ENCODE data around the gene ZYG11A.

GRCh38 chr1:52856026-52856425 is 13.5 kb downstream of the ZYG11A start:
- TF ChIP-seq ZNF623 (tag by site-specific recombination; IDR thresholded peaks at IDR 0.05), result no peak
- TF ChIP-seq ZNF274 (IDR thresholded peaks at IDR 0.05; ENCODE audit: low read length), result no peak
- no peak for TF ChIP-seq ZNF274 (tag by site-specific recombination; IDR thresholded peaks at IDR 0.05; ENCODE audit: borderline replicate concordance)
- TF ChIP-seq PBX3 (CRISPR knock-in tag; IDR thresholded peaks at IDR 0.05), result no peak
- TF ChIP-seq CTCF (tag by site-specific recombination; IDR thresholded peaks at IDR 0.05), result no peak
- no peak for TF ChIP-seq ZNF529 (tag by site-specific recombination; IDR thresholded peaks at IDR 0.05; ENCODE audit: insufficient replicate concordance)
- TF ChIP-seq ZSCAN5A (tag by site-specific recombination; IDR thresholded peaks at IDR 0.05), result no peak
- TF ChIP-seq ZNF549 (tag by site-specific recombination; IDR thresholded peaks at IDR 0.05), result no peak
- no peak for TF ChIP-seq INSM2 (tag by site-specific recombination; IDR thresholded peaks at IDR 0.05)
- no peak for TF ChIP-seq ZNF10 (tag by site-specific recombination; IDR thresholded peaks at IDR 0.05)
